ENCODE results near the gene CFTR. TPM values are rescaled to one million over a fixed set of nuclear protein-coding genes. Genes with fewer than 3 reads are reported as not detected.

The CFTR gene
- total RNA-seq, 1 donor = 0.43 TPM

DNA sequence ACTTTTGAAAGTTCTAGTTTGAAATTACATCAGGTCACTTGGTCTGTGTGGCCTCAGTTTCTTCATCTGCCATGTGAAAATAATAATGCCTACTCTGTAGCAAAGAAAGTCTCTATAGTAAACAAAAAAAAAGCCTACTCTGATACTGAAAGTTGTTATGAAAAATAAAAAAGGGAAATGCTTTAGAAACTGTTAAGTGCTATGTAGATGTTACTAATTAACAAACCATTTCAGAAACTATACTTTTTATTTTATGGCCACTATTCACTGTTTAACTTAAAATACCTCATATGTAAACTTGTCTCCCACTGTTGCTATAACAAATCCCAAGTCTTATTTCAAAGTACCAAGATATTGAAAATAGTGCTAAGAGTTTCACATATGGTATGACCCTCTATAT lies 50.6 kb downstream of the CFTR start:
- TF ChIP-seq, protein P1, sequence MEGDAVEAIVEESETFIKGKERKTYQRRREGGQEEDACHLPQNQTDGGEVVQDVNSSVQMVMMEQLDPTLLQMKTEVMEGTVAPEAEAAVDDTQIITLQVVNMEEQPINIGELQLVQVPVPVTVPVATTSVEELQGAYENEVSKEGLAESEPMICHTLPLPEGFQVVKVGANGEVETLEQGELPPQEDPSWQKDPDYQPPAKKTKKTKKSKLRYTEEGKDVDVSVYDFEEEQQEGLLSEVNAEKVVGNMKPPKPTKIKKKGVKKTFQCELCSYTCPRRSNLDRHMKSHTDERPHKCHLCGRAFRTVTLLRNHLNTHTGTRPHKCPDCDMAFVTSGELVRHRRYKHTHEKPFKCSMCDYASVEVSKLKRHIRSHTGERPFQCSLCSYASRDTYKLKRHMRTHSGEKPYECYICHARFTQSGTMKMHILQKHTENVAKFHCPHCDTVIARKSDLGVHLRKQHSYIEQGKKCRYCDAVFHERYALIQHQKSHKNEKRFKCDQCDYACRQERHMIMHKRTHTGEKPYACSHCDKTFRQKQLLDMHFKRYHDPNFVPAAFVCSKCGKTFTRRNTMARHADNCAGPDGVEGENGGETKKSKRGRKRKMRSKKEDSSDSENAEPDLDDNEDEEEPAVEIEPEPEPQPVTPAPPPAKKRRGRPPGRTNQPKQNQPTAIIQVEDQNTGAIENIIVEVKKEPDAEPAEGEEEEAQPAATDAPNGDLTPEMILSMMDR (IDR thresholded peaks at IDR 0.05; ENCODE audit: insufficient read depth, low read depth, low read length) = no peak
- no peak for DNase-seq (ENCODE audit: low read depth)
- H3K4me3 ChIP-seq (ENCODE audit: low read depth, low read length) = no peak overlapping the region

DNA sequence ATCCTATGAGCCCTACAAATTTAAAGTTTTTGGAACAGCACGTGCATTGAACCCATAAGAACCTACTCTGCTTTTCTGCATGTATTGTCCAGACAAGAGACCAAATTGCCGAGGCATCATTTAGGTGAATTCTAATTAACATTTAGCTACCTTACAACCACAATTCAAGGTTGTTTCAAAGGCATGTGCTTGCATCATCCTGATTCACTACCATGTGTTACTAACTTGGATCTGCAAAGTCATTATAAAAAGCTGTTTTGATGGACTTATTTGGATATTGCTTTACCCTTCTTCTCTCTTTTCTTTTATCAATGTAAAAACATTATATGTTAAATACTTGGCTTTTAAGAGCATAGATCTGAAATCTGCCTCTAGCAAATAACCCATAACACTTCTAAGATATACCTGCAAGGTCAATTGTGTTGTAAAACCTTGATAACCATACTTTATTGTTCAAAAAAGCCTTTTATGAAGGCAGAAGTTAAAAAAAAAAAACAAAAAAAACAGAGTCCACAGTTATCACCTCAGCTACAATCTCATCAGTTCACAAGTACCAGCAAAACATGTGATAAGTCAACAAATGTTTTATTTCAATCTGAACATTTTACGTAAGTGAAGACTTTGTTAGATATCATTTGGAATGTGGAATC lies 51.9 kb downstream of the CFTR start:
- H3K4me3 ChIP-seq (ENCODE audit: low read depth, low read length) = no peak overlapping the region
- DNase-seq (ENCODE audit: low read depth) = peak; percentile 10
- TF ChIP-seq, protein P1 (IDR thresholded peaks at IDR 0.05; ENCODE audit: insufficient read depth, low read depth, low read length) = no peak

DNA sequence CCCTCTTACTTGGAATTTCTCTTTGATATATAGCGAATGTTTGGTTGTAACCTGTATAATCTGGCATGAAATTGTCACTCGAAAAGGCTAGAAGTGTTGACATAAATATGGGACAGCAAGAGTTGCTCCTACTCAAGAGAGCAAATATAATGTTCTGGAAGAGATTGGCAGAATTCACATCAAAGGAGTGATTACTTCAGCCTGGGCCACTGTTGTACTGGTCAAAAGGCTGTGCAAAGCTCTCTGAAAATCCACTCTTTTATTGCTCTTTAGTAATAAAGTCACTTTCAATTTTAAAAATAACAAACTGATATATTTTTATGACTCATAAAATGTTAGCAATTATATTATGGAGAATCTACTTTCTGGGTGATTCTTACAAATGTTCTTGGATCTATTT lies 58.2 kb downstream of the CFTR start:
- DNase-seq (ENCODE audit: low read depth) = no peak

DNA sequence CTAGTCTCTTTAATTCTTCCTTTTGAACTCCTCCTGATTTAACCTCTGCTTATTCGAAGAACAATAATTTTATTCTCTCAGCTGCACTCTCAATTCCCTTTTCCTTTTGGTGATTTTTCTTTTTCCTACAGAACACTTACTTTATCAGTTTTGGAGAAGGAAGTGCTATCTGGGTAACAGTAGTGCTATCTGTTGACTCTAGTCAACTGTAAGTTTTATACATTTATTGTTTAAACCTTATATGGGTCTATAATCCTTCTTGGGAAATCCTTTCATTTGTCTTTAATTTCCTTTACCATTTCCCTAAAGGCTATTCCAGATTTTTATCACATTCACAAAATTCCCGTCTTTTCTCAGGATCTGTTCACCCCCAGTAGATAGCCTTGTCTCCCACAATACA lies 64.2 kb downstream of the CFTR start:
- DNase-seq (ENCODE audit: low read depth) = no peak
- TF ChIP-seq, protein P1 (IDR thresholded peaks at IDR 0.05; ENCODE audit: insufficient read depth, low read depth, low read length) = no peak

More for the DNA sequence above, 58.2 kb downstream of the CFTR start:
- H3K4me3 ChIP-seq (ENCODE audit: low read depth, low read length) = no peak overlapping the region
- TF ChIP-seq, protein P1 (IDR thresholded peaks at IDR 0.05; ENCODE audit: insufficient read depth, low read depth, low read length) = no peak

DNA sequence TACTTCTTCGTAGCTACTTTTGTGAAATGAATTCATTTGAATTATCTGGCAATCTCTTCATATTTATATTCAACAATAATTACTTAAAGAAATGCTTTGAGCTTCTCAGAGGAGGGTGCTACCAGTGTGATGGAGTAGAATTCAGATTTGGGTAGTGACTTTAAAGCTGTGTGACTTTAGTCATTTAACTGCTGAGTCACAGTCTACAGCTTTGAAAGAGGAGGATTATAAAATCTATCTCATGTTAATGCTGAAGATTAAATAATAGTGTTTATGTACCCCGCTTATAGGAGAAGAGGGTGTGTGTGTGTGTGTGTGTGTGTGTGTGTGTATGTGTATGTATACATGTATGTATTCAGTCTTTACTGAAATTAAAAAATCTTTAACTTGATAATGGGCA lies 68.2 kb downstream of the CFTR start:
- TF ChIP-seq, protein P1 (IDR thresholded peaks at IDR 0.05; ENCODE audit: insufficient read depth, low read depth, low read length) = no peak

More for the DNA sequence above, 64.2 kb downstream of the CFTR start:
- H3K4me3 ChIP-seq (ENCODE audit: low read depth, low read length) = no peak overlapping the region

DNA sequence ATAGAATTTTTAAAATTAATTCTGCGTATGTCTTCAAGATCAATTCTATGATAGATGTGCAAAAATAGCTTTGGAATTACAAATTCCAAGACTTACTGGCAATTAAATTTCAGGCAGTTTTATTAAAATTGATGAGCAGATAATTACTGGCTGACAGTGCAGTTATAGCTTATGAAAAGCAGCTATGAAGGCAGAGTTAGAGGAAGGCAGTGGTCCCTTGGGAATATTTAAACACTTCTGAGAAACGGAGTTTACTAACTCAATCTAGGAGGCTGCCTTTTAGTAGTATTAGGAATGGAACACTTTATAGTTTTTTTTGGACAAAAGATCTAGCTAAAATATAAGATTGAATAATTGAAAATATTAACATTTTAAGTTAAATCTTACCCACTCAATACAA lies 70.8 kb downstream of the CFTR start:
- H3K4me3 ChIP-seq (ENCODE audit: low read depth, low read length) = no peak overlapping the region
- TF ChIP-seq, protein P1 (IDR thresholded peaks at IDR 0.05; ENCODE audit: insufficient read depth, low read depth, low read length) = no peak
- DNase-seq (ENCODE audit: low read depth) = no peak

More for the DNA sequence above, 68.2 kb downstream of the CFTR start:
- no peak overlapping the region for H3K4me3 ChIP-seq (ENCODE audit: low read depth, low read length)
- DNase-seq (ENCODE audit: low read depth) = no peak

DNA sequence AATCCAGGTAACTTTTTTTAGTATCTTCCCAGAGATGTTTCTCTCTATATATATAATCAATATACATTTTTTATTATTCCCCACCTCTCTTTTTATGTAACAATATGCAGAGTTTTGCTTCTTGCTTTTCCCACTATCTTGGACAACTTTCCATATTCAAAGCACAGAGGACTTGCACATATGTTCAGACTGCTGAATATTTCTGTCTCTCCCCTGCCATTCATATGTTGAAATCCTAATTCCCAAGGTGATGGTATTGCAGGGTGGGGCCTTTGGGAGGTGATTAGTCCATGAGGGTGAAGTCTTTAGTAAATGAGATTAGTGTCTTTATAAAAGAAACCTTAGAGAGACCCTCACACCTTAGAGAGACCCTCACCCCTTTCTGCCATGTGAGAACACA lies 72.8 kb downstream of the CFTR start:
- DNase-seq (ENCODE audit: low read depth) = no peak
- TF ChIP-seq, protein P1 (IDR thresholded peaks at IDR 0.05; ENCODE audit: insufficient read depth, low read depth, low read length) = no peak
- no peak overlapping the region for H3K4me3 ChIP-seq (ENCODE audit: low read depth, low read length)

Data from fibroblast of villous mesenchyme (primary cell).